ENCODE measurements around the gene EPN3.

- TF ChIP-seq POLR2A (IDR thresholded peaks at IDR 0.05) (no peak), CTCF (IDR thresholded peaks at IDR 0.05) (no peak)
Measured at GRCh38 chr17:50556803-50557202, 24.3 kb downstream of the EPN3 start.

Measured in uterus (tissue), 2 donors.